HG02798 (cell line): ENCODE results near the gene FMO5.
"Not testable (repeated sequence)": the region's sequence is repeated elsewhere in the genome, so short reads cannot be mapped to it uniquely, and the experiment has no call there.

Experiments used
- ATAC-seq: cut with Tn5 transposase; IDR thresholded peaks from one replicate; pipeline ENCODE4 v1.9.1; 2021; ENCODE audit warnings: mild to moderate bottlenecking; ENCODE audit not compliant: unreplicated experiment, poor library complexity

FMO5 gene

DNA sequence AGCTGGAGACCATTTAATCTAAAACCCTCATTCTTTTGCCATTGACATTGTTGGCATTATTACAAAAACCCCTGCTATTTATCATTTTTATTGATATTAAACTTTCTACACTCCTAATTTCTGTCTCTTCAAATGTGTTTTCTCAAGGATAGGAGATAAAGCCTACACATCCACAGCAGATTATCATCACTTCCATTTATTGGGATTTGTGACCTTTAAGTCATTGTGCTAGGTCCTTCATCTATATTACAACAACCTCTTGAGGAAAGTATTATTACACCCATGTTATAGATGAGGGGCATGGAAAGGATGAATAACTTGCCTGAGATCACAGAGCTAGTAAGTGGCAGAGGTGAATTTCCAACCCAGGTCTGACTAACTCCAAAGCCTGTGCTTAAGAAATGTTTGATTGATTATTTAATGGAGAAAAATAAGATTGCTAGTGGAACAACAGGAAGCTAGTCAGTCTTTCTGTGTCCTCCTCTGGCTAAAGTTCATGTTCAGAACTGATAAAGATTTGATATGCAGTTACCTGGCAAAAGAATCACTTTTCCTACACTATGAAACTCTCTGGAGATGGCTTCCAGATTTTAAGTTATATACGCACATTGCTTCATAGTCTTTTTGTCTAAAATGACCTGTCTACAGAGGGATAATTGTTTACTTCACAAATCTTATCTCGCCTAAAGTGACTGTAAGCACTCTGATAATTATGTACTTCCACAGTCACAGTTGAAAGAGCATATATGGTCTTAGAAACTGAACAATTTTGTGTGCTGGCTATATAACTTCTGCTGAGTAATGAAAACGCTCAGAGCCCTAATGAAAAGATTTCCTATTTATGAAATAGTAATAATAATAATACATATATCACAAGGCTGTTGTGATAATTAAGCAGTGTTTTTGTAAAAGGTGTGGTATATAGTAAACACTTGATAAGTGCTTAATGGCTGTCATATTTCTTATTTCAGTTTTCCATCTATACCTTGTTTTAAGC, 15.0 kb downstream of the FMO5 start:
- ATAC-seq = no peak

DNA sequence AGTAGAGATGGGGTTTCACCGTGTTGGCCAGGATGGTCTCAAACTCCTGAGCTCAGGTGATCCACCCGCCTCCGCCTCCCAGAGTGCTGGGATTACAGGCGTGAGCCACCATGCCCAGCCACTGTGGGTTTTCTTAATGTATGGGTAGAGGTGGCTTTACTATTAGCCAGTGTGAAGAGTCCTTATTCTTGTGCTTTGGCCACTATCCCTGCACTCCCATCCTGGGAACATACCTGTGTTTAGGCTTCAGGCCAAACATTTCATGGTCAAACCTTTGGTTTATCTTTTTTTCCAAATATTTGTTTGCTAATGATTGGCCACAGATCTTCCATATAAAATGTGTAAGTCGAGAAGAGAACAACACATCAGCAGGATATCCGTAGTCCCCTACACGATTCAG, 16.5 kb downstream of the FMO5 start:
- no peak for ATAC-seq

DNA sequence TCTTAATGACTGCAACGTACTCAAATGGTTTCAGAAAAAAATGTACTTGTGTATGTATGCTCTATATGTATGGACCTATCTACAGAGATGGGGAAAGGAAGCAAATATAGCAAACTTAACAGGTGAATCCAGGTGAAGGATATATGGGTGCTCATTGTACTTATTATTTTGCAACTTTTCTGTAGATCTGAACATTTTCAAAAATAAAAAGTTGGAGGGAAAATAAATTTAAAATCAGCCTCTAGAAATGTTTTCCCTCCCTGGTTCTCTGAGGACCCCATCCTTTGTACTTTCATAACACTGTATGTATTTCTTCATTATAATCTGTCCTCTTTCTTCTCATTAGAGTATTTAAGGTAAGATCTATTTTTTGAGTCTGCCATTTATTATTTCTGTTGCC, 17.9 kb downstream of the FMO5 start:
- ATAC-seq = no peak

DNA sequence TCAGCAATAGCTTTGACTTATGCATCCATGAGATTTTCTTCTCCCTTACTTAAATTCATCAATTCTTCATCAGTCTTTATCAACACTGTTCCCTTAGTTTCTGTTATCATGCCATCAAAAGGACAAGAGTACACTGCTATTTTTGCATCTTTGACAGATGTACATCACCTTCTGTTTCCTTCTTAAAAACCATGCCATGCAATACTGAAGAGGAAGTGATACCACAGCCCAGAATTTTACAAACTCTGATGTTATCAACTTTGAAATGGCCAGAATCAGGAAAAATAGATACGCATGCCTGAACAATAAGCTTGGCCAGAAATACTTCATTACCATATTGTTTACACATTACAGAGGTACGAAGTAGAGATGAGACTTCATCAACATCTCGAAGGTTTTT, 21.1 kb downstream of the FMO5 start:
- no peak for ATAC-seq

DNA sequence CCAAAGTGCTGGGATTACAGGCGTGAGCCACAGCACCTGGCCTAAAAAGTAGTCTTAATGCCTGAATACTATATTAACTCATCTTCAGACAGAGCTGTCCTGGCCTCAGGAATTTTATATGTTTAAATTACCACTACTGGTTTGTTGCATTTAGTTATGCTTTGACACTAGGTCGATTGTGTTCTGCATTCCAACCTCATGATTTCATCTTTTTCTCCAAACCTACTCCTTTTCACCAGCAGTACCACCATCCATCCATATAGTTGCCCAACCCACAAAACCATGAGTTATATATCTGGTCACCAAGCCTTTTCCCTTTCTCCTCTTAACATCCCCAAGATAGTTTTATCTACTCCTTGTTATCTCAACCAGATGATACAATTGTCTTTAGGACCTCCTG, 22.6 kb downstream of the FMO5 start:
- ATAC-seq = no peak

DNA sequence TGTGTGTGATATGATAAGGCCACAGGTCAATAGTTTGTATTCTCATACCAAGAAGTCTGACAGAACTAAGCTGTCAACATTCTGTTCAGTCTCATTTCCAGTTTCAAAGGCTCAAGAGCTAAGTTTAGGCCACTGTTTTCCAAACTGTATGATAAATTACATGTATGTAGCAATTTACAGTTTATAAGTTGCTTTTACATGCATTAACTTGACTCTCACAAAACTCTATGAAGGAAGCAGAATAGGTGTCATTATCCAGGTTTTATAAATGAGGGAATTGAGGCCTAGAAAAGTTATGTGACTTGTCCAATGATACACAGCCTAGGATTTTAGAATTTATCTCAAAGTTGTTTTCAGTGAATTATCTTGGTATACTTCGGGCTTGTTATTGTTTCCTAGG, 23.4 kb downstream of the FMO5 start:
- no peak for ATAC-seq

DNA sequence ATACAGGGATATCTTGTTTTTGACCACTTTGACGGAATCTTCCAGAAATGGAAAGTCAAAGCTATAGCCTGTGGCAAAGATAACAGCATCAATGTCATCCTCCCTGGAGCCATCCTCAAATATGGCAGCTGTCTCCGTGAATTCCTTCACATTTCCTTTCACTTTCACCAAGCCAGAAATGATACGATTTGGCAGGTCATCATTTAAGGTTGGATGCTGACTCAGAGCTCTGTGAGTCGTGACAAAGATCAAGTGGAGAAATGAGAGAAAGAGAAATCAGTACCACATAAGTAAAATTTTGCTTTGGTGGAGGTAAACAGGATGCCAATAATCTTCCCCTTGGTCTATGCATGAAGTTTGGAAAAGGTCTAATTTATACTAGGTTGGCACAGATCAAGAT, 23.9 kb downstream of the FMO5 start:
- no peak for ATAC-seq

DNA sequence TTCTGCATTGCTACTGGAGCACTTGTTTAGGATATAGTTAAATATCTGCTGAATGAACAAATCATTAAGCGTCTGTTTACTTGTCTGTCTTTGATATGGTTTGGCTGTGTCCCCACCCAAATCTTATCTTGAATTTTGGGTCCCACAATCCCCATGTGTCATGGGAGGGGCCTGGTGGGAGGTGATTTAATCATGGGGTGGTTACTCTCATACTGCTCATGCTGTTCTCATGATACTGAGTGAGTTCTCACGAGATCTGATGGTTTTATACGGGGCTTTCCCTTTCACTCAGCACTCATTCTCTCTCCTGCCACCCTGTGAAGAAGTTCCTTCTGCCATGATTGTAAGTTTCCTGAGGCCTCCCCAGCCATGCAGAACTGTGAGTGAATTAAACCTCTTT, 27.8 kb downstream of the FMO5 start:
- ATAC-seq = not testable (repeated sequence)

DNA sequence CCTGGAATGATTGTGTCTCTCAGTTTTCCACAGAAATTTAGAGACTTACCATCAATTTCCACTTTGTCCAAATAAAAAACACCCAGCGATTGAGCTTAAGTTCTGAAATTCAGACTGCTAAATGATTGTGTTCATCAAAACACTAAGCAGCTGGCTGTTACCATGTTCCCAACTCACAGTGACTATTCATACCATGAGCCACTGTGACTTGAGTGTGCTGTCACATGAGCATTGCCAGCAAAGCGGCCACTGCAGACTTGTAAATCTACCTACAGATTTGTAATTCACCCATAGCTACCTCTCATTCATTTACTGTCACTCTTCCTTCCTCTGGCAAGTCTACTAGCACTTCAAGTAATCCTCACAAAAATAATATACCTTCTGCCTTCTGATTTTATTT, 35.6 kb downstream of the FMO5 start:
- ATAC-seq = no peak

DNA sequence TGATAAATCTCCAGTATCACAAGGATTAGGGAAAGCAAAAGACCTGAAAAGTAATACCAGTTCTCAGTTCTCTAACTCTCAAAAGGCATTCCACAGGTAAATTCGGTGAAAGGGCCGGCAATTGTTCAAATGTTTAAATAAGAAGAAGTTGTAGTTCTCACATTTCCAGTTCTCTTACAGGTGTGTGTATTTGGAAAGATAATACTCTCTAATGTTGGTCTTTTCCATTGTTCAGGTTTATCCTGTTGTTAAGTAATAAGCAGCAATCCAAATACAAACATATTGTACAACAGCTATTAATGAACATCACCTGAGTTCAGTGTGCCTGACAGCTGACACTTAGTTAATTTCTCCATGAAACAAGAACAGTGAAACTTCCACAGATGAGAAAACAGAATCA, 39.7 kb downstream of the FMO5 start:
- ATAC-seq = no peak

DNA sequence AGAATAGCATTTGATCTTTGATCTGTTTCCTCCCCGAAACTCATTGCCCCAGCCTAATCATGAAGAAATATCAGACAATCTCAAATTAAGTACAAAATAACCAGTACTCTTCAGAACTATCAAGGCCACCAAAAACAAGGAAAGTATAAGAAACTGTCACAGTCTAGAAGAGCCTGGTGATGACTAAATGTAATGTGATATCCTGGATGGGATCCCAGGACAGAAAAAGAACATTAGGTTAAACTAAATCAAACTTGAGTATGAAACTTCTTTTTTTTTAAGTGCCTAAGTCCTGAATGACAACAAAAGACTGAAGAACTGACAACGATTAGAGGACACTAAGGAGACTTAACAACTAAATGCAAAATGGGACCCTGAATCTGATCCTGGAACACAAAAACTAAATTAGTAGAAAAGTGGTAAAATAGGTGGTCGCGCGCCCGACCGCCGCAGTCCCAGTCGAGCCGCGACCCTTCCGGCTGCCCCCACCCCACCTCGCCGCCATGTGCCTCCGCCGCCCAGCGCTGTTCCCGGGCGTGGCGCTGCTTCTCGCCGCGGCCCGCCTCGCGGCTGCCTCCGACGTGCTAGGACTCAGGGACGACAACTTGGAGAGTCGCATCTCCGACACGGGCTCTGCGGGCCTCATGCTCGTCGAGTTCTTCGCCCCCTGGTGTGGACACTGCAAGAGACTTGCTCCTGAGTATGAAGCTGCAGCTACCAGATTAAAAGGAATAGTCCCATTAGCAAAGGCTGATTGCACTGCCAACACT, 47.3 kb downstream of the FMO5 start:
- no peak for ATAC-seq

DNA sequence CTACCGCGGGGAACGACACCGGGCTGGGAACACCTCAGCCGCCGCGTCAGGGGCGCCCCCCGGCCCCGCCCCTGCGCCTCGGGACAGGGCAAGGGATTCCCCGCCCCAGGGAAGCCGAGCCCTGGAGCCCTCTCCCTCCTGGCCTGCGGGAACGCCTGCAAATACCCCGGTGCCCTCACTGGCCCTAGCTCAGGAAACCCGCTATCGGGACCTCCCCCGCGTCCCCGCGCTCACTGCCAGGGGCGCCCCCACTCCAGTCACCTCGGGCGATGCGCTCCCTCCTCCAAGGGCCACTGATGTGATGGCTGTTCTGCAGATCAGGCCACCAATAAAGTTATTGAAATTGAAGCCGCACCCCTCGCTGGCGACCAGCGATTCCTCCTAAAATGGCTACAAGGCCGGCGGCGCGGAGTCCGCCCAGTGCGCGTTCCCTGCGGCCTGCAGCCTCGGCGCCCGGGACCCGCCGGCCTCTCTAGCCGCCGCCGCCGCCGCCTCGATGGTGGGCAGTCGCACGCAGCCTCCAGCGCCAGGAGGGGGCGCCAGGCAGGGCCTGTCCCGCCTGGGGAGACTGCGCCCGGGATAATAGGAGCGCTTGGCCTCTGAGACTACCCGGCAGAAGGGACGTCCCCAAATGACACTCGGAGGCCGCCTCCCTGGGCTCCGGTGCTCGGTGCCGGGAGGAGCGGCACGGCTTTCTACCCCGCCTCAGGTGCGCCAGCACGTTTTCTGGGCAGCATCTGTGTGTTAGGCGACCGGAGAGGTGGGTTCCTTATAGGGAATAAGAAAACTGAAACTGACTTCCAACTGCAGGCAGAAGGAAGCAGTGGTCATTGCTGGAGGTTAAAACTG, 52.7 kb downstream of the FMO5 start, which contains the start of gene PRKAB2:
PRKAB2 (minus strand) TSS at position 303 of the 849 bp plus-strand sequence. CDS start 326 bp downstream, outside the sequence.
- ATAC-seq = peak; percentile 93

DNA sequence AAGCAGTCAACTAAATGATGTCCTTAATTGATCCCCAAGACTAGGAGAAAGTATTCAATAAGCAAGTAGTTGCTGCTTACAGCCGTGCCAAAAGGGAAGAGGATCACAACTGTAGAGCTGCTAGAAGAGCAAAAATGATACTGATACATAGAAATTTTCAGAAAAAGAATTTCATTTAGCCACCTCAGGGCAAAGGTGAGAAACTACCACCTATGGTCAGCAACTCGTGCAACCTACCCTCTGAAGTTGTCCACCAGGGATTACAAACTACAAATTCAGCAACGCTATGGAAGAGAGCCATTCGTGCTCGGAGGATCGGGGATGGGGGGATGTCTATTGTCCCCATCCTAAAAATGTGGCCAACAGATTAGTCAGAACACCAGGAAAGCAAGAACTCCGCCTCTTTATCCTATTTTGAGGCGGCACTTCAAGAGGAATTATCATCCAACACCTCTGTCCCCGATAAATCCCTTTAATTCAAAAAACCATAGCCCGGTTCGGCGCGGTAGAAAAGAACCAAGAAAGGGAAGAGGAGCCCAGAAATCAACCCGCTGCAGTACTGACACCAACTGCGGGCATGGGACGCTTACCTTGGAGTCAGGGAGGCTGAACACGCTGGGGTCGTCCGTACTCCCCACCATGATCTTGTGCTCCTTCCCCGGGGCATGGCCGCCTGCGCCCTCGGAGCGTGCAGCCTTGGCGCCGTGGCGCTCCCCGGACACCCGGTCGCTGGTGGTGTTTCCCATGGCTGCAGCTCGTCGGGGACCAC, 53.6 kb downstream of the FMO5 start:
- no peak for ATAC-seq

DNA sequence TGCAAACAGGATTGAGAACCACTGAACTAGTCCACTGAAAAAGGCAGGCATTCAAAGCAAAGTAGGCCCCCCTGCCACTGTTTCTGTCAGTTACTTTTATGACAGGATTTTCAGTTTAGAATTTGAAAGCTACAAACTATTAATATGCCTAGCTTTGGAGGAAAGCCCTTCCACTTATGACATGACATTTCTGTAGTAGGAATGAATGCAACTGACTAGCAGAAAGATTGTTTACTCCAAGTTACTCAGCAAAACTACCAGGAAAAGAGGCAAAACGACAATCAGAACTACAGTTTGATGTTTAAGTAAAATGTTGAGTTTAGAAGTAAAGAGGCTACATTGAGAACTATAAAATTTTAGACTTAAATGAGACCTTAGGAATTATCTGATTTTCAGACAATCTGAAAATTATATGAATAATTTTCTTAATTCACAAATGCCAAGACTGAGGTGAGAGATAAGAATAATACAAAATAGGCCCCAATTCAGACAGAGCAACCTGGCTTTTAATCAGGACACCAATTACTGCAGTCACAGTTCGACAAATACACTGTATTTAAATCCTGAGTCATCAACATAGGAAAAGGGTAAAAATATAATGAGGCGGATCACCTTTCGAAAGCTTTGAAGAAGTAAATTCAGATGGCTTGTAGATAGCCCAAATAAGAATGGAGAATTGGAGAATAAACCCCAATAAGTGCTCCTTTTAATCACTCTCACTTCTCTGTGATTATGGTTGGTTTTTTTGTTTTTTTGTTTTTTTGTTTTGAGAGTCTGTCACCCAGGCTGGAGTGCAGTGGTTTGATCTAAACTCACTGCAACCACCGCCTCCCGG, 55.1 kb downstream of the FMO5 start:
- no peak for ATAC-seq

DNA sequence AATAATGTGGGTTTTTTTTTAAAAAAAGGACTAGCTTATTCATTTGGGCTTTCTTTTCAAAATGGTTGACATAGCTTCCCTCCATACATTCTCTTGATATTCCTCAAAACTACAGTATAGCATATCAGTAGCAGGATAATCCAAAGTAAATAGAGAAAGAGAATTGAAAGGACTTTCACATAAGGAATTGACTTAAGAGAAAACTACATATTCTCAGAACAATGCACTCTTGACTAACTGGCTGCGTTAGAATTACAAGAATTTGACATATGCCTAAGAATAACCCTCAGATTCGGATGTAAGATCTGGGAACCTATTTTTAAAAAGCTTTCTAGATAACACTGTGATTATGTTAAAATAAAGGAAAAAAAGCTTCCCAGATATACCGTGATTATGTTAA, 56.0 kb downstream of the FMO5 start:
- no peak for ATAC-seq

DNA sequence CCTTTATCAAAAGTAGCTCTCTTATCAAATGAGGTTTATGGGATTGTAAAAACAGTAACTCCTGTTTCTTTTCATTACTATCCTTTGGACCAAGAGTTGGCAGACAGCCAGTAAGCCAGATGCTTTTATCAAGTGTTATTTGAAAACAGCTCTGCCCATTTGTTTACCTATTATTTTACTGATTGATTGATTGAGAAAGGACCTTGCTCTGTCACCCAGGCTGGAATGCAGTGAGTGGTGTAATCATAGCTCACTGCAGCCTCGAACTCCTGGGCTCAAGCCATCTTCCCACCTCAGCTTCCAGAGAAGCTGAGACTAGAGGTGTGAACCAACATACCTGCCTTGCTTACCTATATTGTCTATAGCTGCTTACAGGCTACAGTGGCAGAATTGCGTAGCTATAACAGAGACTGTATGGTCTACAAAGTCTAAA, 56.5 kb downstream of the FMO5 start:
- no peak for ATAC-seq

DNA sequence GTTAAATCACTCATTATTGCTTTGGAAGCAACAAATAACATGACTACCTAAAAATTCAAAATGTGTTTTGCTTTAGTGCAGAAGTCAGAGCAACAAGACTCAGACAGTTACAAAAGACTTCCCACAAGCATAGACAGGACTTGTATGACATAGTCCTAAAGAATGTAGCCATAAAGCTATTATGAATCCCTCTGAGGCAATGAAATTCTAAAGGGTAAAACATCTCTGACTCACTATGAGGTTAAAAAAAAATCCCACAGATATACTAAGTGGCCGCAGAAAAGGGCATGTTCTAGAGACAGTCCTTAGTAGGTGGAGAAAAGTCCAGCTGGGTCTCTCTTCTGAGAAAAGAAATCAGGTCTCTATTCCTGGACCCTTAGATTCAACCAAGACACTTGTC, 57.8 kb downstream of the FMO5 start:
- no peak for ATAC-seq

DNA sequence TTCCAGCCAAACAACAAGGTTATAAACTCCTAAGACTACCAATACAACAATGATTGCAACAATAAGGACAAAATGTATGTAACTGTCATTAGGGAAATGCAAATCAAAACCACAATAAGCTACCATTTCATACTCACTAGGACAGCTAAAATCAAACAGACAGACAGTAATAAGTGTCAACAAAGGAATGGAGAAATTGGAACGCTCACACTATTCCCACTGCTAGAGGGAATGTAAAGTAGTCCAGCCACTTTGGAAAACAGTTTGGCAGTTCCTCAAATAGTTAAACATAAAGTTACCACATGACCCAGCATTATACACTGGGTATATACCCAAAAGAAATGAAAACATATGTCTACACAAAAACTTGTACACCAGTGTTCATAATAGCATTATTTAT, 62.1 kb downstream of the FMO5 start:
- ATAC-seq = no peak

DNA sequence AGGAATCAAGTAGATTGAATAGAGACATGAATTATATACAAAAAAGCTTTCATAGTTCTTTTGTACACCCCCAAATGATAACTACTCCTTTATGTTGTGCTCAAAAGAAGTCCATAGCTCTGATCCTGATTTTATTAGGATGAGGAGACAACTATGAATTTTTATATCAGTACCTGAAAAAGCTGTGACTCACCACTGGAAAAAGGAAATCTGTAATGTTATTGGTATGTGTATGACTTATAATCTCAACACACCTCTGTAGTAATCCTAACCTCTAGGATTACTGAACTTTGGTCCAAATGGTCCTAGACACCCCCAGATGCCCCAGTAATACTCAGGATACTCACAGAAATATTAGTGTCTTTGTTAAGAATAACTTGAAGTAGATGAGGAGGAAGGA, 63.0 kb downstream of the FMO5 start:
- ATAC-seq = no peak
